Karpas-422 (cell line): ENCODE results near the gene PITPNM2. TPM values are rescaled to one million over a fixed set of nuclear protein-coding genes. Genes with fewer than 3 reads are reported as not detected.

Experiments
- DNase-seq: peaks from one replicate; pipeline ENCODE4 v3.0.0-alpha.2; 2015
- H2AFZ ChIP-seq: fragments of 200-600 bp; sonication (generic); 2 replicates; pipeline ENCODE4 v1.6.1; 2014; ENCODE audit warnings: antibody characterized with exemption, low read length, mixed read lengths
- H3K27ac ChIP-seq: fragments of 200-600 bp; sonication (generic); 2 replicates; pipeline ENCODE4 v1.5.1; 2014; ENCODE audit warnings: mild to moderate bottlenecking, low read length, moderate library complexity
- H3K27me3 ChIP-seq: fragments of 200-600 bp; sonication (generic); 2 replicates; pipeline ENCODE4 v1.6.1; 2014; ENCODE audit warnings: low read length, mixed read lengths
- H3K36me3 ChIP-seq: fragments of 200-600 bp; sonication (generic); 2 replicates; pipeline ENCODE4 v1.6.1; 2014; ENCODE audit warnings: low read length, mixed read lengths; ENCODE audit not compliant: insufficient read depth
- H3K4me1 ChIP-seq: fragments of 200-600 bp; sonication (generic); 2 replicates; pipeline ENCODE4 v1.6.1; 2014; ENCODE audit warnings: mild to moderate bottlenecking, low read length, mixed read lengths
- H3K4me2 ChIP-seq: fragments of 200-600 bp; sonication (generic); 2 replicates; pipeline ENCODE4 v1.6.1; 2014; ENCODE audit warnings: low read length, low read depth, mild to moderate bottlenecking; ENCODE audit not compliant: poor library complexity, severe bottlenecking
- H3K4me3 ChIP-seq: fragments of 200-600 bp; sonication (generic); 2 replicates; pipeline ENCODE4 v1.5.1; 2014; ENCODE audit warnings: mild to moderate bottlenecking, antibody characterized with exemption, low read length, mixed read lengths
- H3K79me2 ChIP-seq: fragments of 200-600 bp; sonication (generic); 2 replicates; pipeline ENCODE4 v1.6.1; 2014; ENCODE audit warnings: mild to moderate bottlenecking, low read length, mixed read lengths
- H3K9ac ChIP-seq: fragments of 200-600 bp; sonication (generic); 2 replicates; pipeline ENCODE4 v1.6.0; 2014; ENCODE audit warnings: low read length
- H3K9me2 ChIP-seq: fragments of 200-600 bp; sonication (generic), shearing (Covaris generic); replicated peaks from 2 replicates; pipeline ENCODE4 v1.6.0; 2014; ENCODE audit warnings: mild to moderate bottlenecking, low read length, moderate library complexity; ENCODE audit not compliant: insufficient read depth
- H3K9me3 ChIP-seq: fragments of 300-700, 200-600 bp; sonication (generic); 2 replicates; pipeline ENCODE4 v1.6.1; 2014; ENCODE audit warnings: low read length, mixed read lengths
- H4K20me1 ChIP-seq: fragments of 200-600 bp; sonication (generic); 2 replicates; pipeline ENCODE4 v1.6.1; 2014; ENCODE audit warnings: mild to moderate bottlenecking, antibody characterized with exemption, low read length, low read depth; ENCODE audit not compliant: insufficient read depth
- total RNA-seq: library from RNA; depleted of rRNA; stranded (reverse); fragments of >200 nt; shearing (Covaris generic); gene quantifications from 2 replicates; pipeline ENCODE4 v1.2.3, GENCODE V29; 2014; ENCODE audit warnings: low replicate concordance; rRNA removed

PITPNM2 gene
- total RNA-seq, 1 experiment from 2014 or later = 0.19 TPM

GRCh38 chr12:123102366-123102765 lies 48.5 kb downstream of the PITPNM2 start:
- DNase-seq = no peak
- Histone ChIP-seq H3K79me2 (no peaks in the 10 kb centered on the region), H4K20me1 (no peaks in the 10 kb centered on the region), H3K4me2 (no peak overlapping the region), H3K9ac (no peak overlapping the region), H3K36me3 (no peaks in the 10 kb centered on the region), H3K27ac (no peak overlapping the region), H3K27me3 (peaks cover 4% of the 10 kb centered on the region; the same call in 1 of the 2 replicates), H2AFZ (0 out of 2 replicates have a peak overlapping the region, but pooled peaks have one; percentile 21), H3K4me1 (peaks cover 4% of the 10 kb centered on the region; the same call in 1 of the 2 replicates), H3K9me3 (no peaks in the 10 kb centered on the region), H3K4me3 (no peak overlapping the region), H3K9me2 (no peaks in the 10 kb centered on the region)

- Histone ChIP-seq H3K9me2 (no peaks in the 10 kb centered on the region), H3K79me2 (no peaks in the 10 kb centered on the region), H3K4me2 (no peak overlapping the region), H3K4me1 (peaks cover 4% of the 10 kb centered on the region; the same call in 1 of the 2 replicates), H3K27ac (no peak overlapping the region), H3K9ac (no peak overlapping the region), H4K20me1 (no peaks in the 10 kb centered on the region), H3K27me3 (peaks cover 4% of the 10 kb centered on the region; the same call in 1 of the 2 replicates), H2AFZ (no peak overlapping the region), H3K36me3 (no peaks in the 10 kb centered on the region), H3K4me3 (no peak overlapping the region), H3K9me3 (no peaks in the 10 kb centered on the region)
- no peak for DNase-seq
These were observed 49.4 kb downstream of the PITPNM2 start for GRCh38 chr12:123101526-123101925.

Other genes with a start within 250 kb of the PITPNM2 start
- gene ABCB9, start 184.6 kb downstream of the PITPNM2 start, total RNA-seq = 1.5 and 3.7 TPM in 2 replicates
- gene OGFOD2, start 175.8 kb downstream of the PITPNM2 start, total RNA-seq = 8.5 and 28.8 TPM in 2 replicates
- gene ARL6IP4, start 170.4 kb downstream of the PITPNM2 start, total RNA-seq = 85.1 and 210 TPM in 2 replicates
- 61.7 and 84.9 TPM in 2 replicates for gene MPHOSPH9, start 82.1 kb upstream of the PITPNM2 start, total RNA-seq
- gene MTRFR, start 82.3 kb upstream of the PITPNM2 start, total RNA-seq = 19.4 and 19.6 TPM in 2 replicates
- 71.1 and 101 TPM in 2 replicates for gene CDK2AP1, start 120.8 kb upstream of the PITPNM2 start, total RNA-seq
- gene SBNO1, start 213.8 kb upstream of the PITPNM2 start, total RNA-seq = 31.5 and 31.7 TPM in 2 replicates
- 44.1 and 48.4 TPM in 2 replicates for gene KMT5A, start 233.0 kb upstream of the PITPNM2 start, total RNA-seq